AG04449 (cell line): ENCODE data around the gene SDK1.

Experiments
- CTCF ChIA-PET: fragments of 350-600 bp; formaldehyde crosslinking; extraction: SDS; loops from one replicate; lab custom pipeline; 2021; ENCODE audit warnings: antibody characterized with exemption; lab: Yijun Ruan, JAX
- POLR2A ChIA-PET: fragments of 400-600, 350-600 bp; formaldehyde crosslinking; extraction: SDS; loops from one replicate; lab custom pipeline; 2020; ENCODE audit warnings: antibody characterized with exemption, inconsistent platforms; lab: Yijun Ruan, JAX
- DNase-seq: peaks from one replicate; pipeline ENCODE4 v3.0.0-alpha.2; 2010; ENCODE audit warnings: low read depth, low spot score
- H3K4me3 ChIP-seq: 2 replicates; pipeline ENCODE4 v1.5.1; 2011; ENCODE audit warnings: low read depth, mild to moderate bottlenecking, control low read depth, low read length
- TF ChIP-seq, protein P1 (sequence below): IDR thresholded peaks from one replicate; pipeline ENCODE4 v1.5.1; 2011; ENCODE audit warnings: mild to moderate bottlenecking, moderate library complexity, low read length, control low read depth, inconsistent platforms; ENCODE audit not compliant: insufficient read depth; ENCODE audit errors: missing control alignments

Gene SDK1

DNA sequence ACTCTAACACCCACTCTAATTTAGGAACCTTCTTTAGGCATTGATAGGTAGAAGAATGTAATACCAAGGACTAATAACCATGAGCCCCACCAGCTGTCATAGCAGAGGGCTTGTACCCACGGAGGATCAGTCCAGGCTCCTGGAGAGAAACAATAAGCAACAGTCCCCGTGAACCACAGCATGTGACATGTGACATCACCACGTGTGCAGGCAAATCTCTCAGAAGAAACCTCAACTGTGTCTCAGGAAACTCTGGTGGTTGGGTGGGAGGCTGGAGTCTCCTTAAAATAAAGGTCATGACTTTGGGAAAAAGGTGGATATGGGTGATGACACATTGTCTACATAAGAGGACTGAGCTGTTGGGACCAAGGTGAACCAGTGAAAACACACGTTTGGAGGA, 727.2 kb downstream of the SDK1 start:
- DNase-seq: no peak
- POLR2A ChIA-PET: no interaction called here
- TF ChIP-seq, protein P1, sequence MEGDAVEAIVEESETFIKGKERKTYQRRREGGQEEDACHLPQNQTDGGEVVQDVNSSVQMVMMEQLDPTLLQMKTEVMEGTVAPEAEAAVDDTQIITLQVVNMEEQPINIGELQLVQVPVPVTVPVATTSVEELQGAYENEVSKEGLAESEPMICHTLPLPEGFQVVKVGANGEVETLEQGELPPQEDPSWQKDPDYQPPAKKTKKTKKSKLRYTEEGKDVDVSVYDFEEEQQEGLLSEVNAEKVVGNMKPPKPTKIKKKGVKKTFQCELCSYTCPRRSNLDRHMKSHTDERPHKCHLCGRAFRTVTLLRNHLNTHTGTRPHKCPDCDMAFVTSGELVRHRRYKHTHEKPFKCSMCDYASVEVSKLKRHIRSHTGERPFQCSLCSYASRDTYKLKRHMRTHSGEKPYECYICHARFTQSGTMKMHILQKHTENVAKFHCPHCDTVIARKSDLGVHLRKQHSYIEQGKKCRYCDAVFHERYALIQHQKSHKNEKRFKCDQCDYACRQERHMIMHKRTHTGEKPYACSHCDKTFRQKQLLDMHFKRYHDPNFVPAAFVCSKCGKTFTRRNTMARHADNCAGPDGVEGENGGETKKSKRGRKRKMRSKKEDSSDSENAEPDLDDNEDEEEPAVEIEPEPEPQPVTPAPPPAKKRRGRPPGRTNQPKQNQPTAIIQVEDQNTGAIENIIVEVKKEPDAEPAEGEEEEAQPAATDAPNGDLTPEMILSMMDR: no peak
- no peak overlapping the region for H3K4me3 ChIP-seq
- CTCF ChIA-PET: no interaction called here

DNA sequence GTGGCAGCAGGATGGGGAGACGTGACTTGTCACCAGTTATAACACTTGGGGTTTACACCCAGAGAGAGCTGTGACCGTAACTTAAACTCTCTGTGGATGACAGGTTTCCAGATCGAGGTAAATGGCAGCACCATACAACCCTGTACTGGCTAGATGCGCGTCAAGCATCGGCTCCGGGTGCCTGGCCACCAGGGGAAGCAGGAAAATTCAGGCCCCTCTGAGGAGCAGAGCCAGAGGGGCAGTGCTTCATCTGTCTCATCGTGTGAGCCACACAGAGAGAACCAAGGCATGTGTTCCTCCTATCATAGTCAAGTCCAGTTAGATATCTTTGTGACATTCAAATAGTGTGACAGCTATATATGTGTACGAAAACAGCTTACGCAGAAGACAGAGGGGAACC, 728.9 kb downstream of the SDK1 start:
- no peak overlapping the region for H3K4me3 ChIP-seq
- DNase-seq: no peak
- ChIA-PET CTCF (no interaction called here), POLR2A (no interaction called here)
- TF ChIP-seq, protein P1: no peak

DNA sequence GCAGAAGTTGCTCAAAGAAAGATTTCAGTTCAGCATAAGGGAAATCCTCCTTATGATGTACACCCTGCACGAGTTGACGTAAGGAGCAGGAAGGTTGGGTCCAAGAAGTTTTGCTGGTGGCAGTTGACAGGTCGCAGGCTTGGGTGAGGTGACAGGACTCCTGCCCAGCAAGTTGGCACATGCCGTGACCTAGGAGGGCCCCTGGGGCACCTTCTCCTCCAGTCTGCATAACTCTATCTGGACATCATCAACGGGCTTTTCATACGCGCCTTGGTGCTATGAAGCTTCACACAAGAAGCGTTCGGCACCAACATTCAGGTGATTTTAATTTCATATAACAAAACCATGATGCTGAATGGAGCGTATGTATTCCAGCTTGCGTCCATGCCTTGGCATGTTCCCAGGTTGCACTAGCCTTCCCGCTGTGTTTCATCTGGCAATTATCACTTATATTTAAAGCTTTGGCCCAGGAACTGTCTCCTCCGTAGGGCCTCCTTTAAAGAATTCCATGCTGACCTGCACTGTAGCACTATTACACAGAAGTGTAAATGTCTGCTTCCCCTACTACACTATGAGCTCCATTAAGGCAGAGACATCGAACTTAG, 729.4 kb downstream of the SDK1 start:
- H3K4me3 ChIP-seq: no peak overlapping the region
- POLR2A ChIA-PET: no interaction called here
- no peak for DNase-seq
- TF ChIP-seq, protein P1: no peak
- CTCF ChIA-PET: no interaction called here

DNA sequence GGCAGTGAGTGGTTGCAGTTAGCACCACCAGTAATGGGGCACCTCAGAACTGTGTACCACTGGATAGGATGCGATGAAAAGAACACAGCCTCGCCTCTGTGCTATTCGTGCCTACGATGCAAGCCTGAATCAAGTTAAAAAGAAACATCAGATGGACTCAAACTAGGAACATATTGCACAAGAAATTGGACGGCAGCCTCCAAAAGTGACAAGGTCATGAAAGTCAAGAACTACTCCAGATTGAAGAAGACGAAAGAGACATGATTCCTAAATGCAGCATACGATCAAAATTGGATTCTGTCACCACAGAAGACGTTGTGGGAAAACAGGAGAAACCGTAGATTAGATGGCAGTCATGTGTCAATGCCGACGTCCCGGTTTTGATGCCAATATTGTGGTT, 732.9 kb downstream of the SDK1 start:
- no peak overlapping the region for H3K4me3 ChIP-seq
- POLR2A ChIA-PET: no interaction called here
- CTCF ChIA-PET: no interaction called here
- TF ChIP-seq, protein P1: no peak
- DNase-seq: no peak

DNA sequence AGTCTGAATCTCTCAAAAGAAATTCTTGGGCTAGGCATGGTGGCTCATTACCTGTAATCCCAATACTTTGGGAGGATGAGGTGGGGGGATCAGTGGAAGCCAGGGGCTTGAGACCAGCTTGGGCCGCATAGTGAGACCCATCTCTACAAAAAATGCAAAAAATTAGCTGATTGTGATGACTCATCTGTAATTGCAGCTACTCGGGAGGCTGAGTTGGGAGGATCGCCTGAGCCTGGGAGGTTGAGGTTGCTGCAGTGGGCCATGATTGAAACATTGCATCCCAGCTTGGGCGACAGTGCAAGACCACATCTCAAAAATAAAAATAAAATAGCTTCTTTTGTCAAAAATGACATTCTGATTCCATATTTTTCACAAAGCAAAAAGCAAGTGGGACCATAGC, 736.3 kb downstream of the SDK1 start:
- ChIA-PET POLR2A (no interaction called here), CTCF (no interaction called here)
- TF ChIP-seq, protein P1: no peak
- no peak overlapping the region for H3K4me3 ChIP-seq
- no peak for DNase-seq

DNA sequence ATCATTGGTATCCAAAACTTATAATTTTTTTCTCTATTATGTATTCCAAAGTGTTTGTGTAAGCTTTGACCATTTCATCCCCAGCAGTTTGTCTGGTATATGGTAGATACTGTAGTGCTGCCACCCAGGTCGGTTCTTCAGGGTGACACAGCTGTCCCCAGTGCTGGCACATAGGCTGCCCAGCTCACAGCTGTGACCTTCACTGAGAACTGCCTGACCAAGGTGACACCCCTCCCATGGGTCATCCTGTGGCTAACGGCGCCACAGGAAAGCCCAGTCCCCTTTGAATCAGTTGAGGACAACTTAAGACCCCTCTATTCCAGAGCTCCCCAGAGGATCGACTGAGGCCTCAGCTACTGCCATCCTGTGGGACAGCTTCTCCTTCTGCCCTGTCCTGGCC, 736.8 kb downstream of the SDK1 start:
- no peak overlapping the region for H3K4me3 ChIP-seq
- ChIA-PET POLR2A (no interaction called here), CTCF (no interaction called here)
- no peak for DNase-seq
- TF ChIP-seq, protein P1: no peak
